GM12878 (cell line): ENCODE measurements around the gene EED. TPM values are rescaled to one million over a fixed set of nuclear protein-coding genes. Genes with fewer than 3 reads are reported as not detected.

Source experiments
- CHD2 ChIP-seq: IDR thresholded peaks from 2 replicates; pipeline ENCODE4 v1.6.1; 2011; ENCODE audit warnings: low read depth, low read length, improper control_type of control experiment, borderline replicate concordance
- CHD4 ChIP-seq: fragments of 200-600 bp; sonication (generic); IDR thresholded peaks from 2 replicates; pipeline ENCODE4 v1.6.1; 2016; ENCODE audit warnings: mild to moderate bottlenecking
- CREB1 ChIP-seq: IDR thresholded peaks from 2 replicates; pipeline ENCODE4 v1.6.1; 2012; ENCODE audit warnings: low read depth, mild to moderate bottlenecking, inconsistent platforms
- DPF2 ChIP-seq: fragments of 450-650 bp; IDR thresholded peaks from 2 replicates; pipeline ENCODE4 v1.6.1; 2017; ENCODE audit warnings: mild to moderate bottlenecking
- E2F8 ChIP-seq: fragments of 450-650 bp; IDR thresholded peaks from 2 replicates; pipeline ENCODE4 v1.6.1; 2018; ENCODE audit warnings: mild to moderate bottlenecking, low read depth, moderate library complexity; ENCODE audit not compliant: partially characterized antibody
- ETV6 ChIP-seq, 2 experiments: fragments of 450-650 bp in 1 of 2; IDR thresholded peaks in 1 of 2; conservative IDR thresholded peaks in 1 of 2; 2 replicates each; pipeline ENCODE4 v1.6.1; 2014; ENCODE audit warnings: antibody characterized with exemption in 1 of 2, borderline replicate concordance in 1 of 2, low read depth in 1 of 2, mild to moderate bottlenecking in 1 of 2, moderate library complexity in 1 of 2
- IKZF2 ChIP-seq, 2 experiments: fragments of 450-650 bp; IDR thresholded peaks; 2 replicates each; pipeline ENCODE4 v1.6.1; 2017; ENCODE audit warnings: mild to moderate bottlenecking in 2 of 2, moderate library complexity in 2 of 2
- JUNB ChIP-seq: IDR thresholded peaks from 2 replicates; pipeline ENCODE4 v1.6.1; 2016; ENCODE audit warnings: antibody characterized with exemption, mild to moderate bottlenecking
- NBN ChIP-seq: fragments of 450-650 bp; IDR thresholded peaks from 2 replicates; pipeline ENCODE4 v1.6.1; 2016
- PKNOX1 ChIP-seq: fragments of 450-650 bp; IDR thresholded peaks from 2 replicates; pipeline ENCODE4 v1.6.1; 2016; ENCODE audit warnings: mild to moderate bottlenecking
- RCOR1 ChIP-seq: conservative IDR thresholded peaks from 2 replicates; pipeline ENCODE4 v1.6.1; 2012; ENCODE audit warnings: low read depth, low read length, improper control_type of control experiment
- RUNX3 ChIP-seq: IDR thresholded peaks from 2 replicates; pipeline ENCODE4 v1.6.1; 2012; ENCODE audit warnings: low read length, inconsistent platforms
- SP1 ChIP-seq: IDR thresholded peaks from one replicate; pipeline ENCODE4 v1.6.1; 2011; ENCODE audit warnings: low read depth, low read length
- SREBF2 ChIP-seq: IDR thresholded peaks from 2 replicates; pipeline ENCODE4 v1.6.1; 2012; ENCODE audit warnings: mild to moderate bottlenecking, low read length
- TCF7 ChIP-seq: IDR thresholded peaks from 2 replicates; pipeline ENCODE4 v1.6.1; 2014; ENCODE audit warnings: antibody characterized with exemption, borderline replicate concordance
- USF2 ChIP-seq: IDR thresholded peaks from 2 replicates; pipeline ENCODE4 v1.6.1; 2011; ENCODE audit warnings: low read depth, low read length, improper control_type of control experiment, borderline replicate concordance
- ZNF207 ChIP-seq: fragments of 450-650 bp; IDR thresholded peaks from 2 replicates; pipeline ENCODE4 v1.6.1; 2014; ENCODE audit warnings: antibody characterized with exemption, mild to moderate bottlenecking, borderline replicate concordance
- ZNF384 ChIP-seq: IDR thresholded peaks from 2 replicates; pipeline ENCODE4 v1.6.1; 2012; ENCODE audit warnings: low read depth, mild to moderate bottlenecking, low read length, improper control_type of control experiment, borderline replicate concordance
- polyA plus RNA-seq, 11 experiments: library from polyadenylated mRNA; depleted of rRNA in 4 of 11; unstranded in 6 of 11; stranded (reverse) in 5 of 11; fragments of >200 nt; fragmentation: Nextera tagmentation in 4 of 11; fragmentation: Illumina TruSeq in 1 of 11; extraction: Ambion mirVana in 4 of 11; extraction: Trizol in 1 of 11; gene quantifications; 1 replicate in 1 of 11; 2 replicates in 10 of 11; pipeline versions ENCODE4 v1.2.1 to v1.2.3, GENCODE V29; 2011 to 2016; ENCODE audit warnings: inconsistent platforms in 2 of 11, missing spikeins in 2 of 11, low read depth in 1 of 11
- total RNA-seq, 4 experiments: library from RNA; depleted of rRNA in 3 of 4; stranded (reverse); fragments of >200 nt in 3 of 4; fragmentation: Illumina TruSeq in 1 of 4; extraction: Trizol in 1 of 4; gene quantifications; 2 replicates each; pipeline versions ENCODE4 v1.2.1 to v1.2.3, GENCODE V29; 2013 to 2021
- TF ChIP-seq, protein P1 (sequence below): fragments of 450-650 bp; IDR thresholded peaks from 2 replicates; pipeline ENCODE4 v1.6.1; 2017; ENCODE audit warnings: mild to moderate bottlenecking
- TF ChIP-seq, protein P2 (sequence below): IDR thresholded peaks from 2 replicates; pipeline ENCODE4 v1.6.1; 2012; ENCODE audit warnings: improper control_type of control experiment, low read depth, low read length; ENCODE audit not compliant: insufficient replicate concordance

Gene EED
- total and polyA plus RNA-seq, 10 of the 15 experiments (the other 5 are each of a cell fraction or from before 2014, with no cell fraction given), result 41.5 to 140 (median 72.2) TPM

GRCh38 chr11:86248609-86249008 is 4.1 kb downstream of the EED start (continued):
- TF ChIP-seq, protein P1, sequence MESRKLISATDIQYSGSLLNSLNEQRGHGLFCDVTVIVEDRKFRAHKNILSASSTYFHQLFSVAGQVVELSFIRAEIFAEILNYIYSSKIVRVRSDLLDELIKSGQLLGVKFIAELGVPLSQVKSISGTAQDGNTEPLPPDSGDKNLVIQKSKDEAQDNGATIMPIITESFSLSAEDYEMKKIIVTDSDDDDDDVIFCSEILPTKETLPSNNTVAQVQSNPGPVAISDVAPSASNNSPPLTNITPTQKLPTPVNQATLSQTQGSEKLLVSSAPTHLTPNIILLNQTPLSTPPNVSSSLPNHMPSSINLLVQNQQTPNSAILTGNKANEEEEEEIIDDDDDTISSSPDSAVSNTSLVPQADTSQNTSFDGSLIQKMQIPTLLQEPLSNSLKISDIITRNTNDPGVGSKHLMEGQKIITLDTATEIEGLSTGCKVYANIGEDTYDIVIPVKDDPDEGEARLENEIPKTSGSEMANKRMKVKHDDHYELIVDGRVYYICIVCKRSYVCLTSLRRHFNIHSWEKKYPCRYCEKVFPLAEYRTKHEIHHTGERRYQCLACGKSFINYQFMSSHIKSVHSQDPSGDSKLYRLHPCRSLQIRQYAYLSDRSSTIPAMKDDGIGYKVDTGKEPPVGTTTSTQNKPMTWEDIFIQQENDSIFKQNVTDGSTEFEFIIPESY, result no peak
- TF ChIP-seq ETV6 (conservative IDR thresholded peaks at IDR 0.05 in 1 of 2, IDR thresholded peaks at IDR 0.05 in 1 of 2; ENCODE audit: borderline replicate concordance in 1 of 2, low read depth in 1 of 2), result no peak
- TF ChIP-seq PKNOX1, result 0 out of 2 replicates have a peak, but pooled peaks have one; percentile 9
- peak; percentile 43 to 45; a peak in 2 of 4 replicates for TF ChIP-seq IKZF2 (IDR thresholded peaks at IDR 0.05)
- TF ChIP-seq SP1, result no peak
- TF ChIP-seq NBN, result 0 out of 2 replicates have a peak, but pooled peaks have one; percentile 32
- peak; percentile 42; the same call in 1 of the 2 replicates for TF ChIP-seq RUNX3
- no peak for TF ChIP-seq CREB1
- no peak for TF ChIP-seq SREBF2
- TF ChIP-seq CHD4, result no peak
- TF ChIP-seq JUNB, result peak; percentile 31; the same call in 1 of the 2 replicates
- no peak for TF ChIP-seq RCOR1
- TF ChIP-seq E2F8, result no peak
- TF ChIP-seq DPF2, result peak; percentile 39; the same call in 1 of the 2 replicates
- no peak for TF ChIP-seq CHD2
- TF ChIP-seq, protein P2, sequence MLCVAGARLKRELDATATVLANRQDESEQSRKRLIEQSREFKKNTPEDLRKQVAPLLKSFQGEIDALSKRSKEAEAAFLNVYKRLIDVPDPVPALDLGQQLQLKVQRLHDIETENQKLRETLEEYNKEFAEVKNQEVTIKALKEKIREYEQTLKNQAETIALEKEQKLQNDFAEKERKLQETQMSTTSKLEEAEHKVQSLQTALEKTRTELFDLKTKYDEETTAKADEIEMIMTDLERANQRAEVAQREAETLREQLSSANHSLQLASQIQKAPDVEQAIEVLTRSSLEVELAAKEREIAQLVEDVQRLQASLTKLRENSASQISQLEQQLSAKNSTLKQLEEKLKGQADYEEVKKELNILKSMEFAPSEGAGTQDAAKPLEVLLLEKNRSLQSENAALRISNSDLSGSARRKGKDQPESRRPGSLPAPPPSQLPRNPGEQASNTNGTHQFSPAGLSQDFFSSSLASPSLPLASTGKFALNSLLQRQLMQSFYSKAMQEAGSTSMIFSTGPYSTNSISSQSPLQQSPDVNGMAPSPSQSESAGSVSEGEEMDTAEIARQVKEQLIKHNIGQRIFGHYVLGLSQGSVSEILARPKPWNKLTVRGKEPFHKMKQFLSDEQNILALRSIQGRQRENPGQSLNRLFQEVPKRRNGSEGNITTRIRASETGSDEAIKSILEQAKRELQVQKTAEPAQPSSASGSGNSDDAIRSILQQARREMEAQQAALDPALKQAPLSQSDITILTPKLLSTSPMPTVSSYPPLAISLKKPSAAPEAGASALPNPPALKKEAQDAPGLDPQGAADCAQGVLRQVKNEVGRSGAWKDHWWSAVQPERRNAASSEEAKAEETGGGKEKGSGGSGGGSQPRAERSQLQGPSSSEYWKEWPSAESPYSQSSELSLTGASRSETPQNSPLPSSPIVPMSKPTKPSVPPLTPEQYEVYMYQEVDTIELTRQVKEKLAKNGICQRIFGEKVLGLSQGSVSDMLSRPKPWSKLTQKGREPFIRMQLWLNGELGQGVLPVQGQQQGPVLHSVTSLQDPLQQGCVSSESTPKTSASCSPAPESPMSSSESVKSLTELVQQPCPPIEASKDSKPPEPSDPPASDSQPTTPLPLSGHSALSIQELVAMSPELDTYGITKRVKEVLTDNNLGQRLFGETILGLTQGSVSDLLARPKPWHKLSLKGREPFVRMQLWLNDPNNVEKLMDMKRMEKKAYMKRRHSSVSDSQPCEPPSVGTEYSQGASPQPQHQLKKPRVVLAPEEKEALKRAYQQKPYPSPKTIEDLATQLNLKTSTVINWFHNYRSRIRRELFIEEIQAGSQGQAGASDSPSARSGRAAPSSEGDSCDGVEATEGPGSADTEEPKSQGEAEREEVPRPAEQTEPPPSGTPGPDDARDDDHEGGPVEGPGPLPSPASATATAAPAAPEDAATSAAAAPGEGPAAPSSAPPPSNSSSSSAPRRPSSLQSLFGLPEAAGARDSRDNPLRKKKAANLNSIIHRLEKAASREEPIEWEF, result no peak
- no peak for TF ChIP-seq USF2
- no peak for TF ChIP-seq ZNF207
- no peak for TF ChIP-seq ZNF384
- TF ChIP-seq TCF7, result no peak
